HFF-Myc (cell line): ENCODE data around the gene DCN.
A peak's percentile ranks its signal among the peaks of the same experiment; 100 is the strongest.

Source experiments
- DNase-seq: peaks from one replicate; pipeline ENCODE4 v3.0.0-alpha.2; 2011; ENCODE audit warnings: low read depth; ENCODE audit errors: extremely low read depth
- H3K4me3 ChIP-seq: replicated peaks from 2 replicates; pipeline ENCODE4 v1.5.1; 2011; ENCODE audit warnings: low read depth, mild to moderate bottlenecking, control low read depth, low read length
- TF ChIP-seq, protein P1 (sequence below): IDR thresholded peaks from 2 replicates; pipeline ENCODE4 v1.5.1; 2012; ENCODE audit warnings: mild to moderate bottlenecking, low read depth, low read length, control low read depth; ENCODE audit errors: missing control alignments

The DCN gene

DNA sequence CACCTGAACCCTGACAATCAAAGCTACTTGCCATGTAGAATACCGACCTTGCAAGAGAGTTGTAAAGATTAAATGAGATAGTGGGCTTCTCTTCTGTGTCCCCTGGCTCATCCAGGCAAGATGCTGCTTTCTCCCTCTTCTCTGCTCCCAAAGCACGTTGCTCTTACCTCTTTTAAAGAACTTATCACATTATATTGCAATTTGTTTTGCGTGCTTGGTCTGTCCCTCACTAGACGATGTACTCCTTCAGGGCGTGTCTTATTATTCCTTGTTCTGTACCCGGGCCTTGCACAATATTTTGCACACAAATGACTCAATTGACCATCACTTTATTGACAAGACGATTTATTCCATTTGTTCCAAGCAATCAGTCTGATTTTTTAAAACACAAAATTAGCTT lies 3.3 kb downstream of the DCN start:
- TF ChIP-seq, protein P1, sequence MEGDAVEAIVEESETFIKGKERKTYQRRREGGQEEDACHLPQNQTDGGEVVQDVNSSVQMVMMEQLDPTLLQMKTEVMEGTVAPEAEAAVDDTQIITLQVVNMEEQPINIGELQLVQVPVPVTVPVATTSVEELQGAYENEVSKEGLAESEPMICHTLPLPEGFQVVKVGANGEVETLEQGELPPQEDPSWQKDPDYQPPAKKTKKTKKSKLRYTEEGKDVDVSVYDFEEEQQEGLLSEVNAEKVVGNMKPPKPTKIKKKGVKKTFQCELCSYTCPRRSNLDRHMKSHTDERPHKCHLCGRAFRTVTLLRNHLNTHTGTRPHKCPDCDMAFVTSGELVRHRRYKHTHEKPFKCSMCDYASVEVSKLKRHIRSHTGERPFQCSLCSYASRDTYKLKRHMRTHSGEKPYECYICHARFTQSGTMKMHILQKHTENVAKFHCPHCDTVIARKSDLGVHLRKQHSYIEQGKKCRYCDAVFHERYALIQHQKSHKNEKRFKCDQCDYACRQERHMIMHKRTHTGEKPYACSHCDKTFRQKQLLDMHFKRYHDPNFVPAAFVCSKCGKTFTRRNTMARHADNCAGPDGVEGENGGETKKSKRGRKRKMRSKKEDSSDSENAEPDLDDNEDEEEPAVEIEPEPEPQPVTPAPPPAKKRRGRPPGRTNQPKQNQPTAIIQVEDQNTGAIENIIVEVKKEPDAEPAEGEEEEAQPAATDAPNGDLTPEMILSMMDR, result no peak
- DNase-seq, result no peak
- H3K4me3 ChIP-seq, result peak overlapping the region; percentile 52

DNA sequence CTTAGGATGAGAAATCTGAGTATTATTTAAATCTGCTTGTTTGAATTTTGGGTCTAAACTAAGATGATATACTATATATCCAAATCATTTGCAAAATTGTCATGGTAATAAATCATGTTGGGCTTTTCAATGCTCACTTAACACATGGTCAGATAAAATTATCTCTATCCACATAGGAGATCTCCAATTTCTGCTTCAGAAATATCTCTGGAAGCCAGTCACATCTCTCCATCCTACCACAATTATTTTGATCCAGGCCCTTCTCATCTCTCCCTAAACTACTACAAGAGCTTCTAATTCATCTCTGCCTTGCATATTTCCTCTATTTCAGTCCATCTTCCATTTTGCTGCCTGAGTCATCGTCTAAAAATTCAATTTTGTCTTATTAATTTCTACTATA lies 3.8 kb downstream of the DCN start:
- peak overlapping the region; percentile 52 for H3K4me3 ChIP-seq
- no peak for DNase-seq
- TF ChIP-seq, protein P1, result no peak

DNA sequence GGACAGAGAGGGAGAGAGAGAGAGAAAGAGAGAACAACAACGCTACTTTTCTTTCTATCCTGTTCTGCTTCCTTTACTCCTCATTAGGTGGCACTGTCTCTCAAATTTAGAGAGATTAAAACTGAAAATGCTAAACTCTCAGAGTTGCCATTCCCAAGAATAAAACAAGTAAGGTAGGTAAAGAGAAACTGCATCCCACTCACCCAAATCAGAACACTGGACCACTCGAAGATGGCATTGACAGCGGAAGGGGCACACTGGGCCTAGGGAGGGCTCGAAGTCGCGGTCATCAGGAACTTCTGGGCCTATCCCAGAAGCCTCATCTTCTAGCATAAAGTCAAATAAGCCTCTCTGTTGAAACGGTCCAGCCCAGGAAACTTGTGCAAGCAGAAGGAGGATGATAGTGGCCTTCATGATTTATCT lies 4.5 kb downstream of the DCN start:
- TF ChIP-seq, protein P1, result peak; percentile 49
- DNase-seq, result no peak

DNA sequence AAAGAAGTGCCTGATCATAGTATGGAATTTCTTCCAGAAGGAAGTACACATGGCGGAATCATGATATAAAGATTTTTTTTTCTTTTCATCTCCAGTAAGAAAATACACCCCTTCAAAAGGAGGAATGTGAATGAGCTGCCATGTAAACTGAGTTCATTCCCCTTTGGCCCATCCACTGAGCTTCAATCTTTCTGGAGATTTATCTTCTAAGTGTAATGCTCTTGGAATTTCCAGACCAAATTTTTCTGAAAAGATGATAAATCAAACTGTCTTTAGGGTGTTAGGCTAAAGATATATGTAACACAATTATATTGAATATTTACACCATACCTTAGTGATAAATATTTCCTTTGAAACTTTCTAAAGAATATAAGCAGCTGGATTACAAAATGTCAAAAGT lies 5.2 kb downstream of the DCN start:
- H3K4me3 ChIP-seq, result no peak overlapping the region
- TF ChIP-seq, protein P1, result no peak
- no peak for DNase-seq

More for the DNA sequence above, 4.5 kb downstream of the DCN start:
- H3K4me3 ChIP-seq, result peak overlapping the region; percentile 52; the same call in 1 of the 2 replicates

DNA sequence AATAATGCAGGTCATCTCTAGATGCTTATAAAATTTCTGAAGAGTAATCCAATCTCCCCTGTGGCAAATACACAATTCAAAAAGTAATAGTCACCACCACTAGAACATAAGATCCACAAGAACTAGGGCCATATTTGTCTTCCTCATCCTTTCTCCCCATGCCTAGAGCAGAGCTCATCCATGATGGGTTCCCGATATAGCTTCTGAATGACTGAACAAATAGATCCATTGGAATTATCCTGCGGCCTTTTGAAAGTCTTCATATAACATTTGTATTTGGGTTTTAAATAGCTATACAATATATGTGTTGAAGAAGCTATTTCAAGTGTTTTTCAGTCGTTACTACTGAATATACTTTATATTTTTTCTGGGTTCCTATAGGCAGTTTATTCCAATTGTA lies 5.7 kb downstream of the DCN start:
- TF ChIP-seq, protein P1, result no peak
- DNase-seq, result no peak
- H3K4me3 ChIP-seq, result no peak overlapping the region

DNA sequence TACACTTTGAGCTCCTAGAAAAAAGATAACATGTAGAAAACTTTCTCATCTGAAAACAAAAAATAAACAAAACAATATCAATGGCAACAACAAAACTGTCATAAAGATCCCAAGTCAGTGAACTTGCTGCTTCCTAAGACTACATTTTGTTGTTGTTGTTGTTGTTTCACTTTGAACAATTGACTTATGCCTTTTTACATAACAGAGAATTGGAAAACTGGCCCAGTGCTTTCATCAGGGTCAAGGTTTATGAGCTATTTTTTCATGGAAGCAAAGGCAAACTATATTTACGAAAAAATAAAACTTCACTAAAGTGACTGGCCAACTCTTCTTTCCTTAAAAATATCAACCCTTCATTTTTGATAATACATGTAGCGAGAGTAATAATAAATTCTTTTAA lies 6.3 kb downstream of the DCN start:
- no peak for DNase-seq
- H3K4me3 ChIP-seq, result no peak overlapping the region
- TF ChIP-seq, protein P1, result no peak

DNA sequence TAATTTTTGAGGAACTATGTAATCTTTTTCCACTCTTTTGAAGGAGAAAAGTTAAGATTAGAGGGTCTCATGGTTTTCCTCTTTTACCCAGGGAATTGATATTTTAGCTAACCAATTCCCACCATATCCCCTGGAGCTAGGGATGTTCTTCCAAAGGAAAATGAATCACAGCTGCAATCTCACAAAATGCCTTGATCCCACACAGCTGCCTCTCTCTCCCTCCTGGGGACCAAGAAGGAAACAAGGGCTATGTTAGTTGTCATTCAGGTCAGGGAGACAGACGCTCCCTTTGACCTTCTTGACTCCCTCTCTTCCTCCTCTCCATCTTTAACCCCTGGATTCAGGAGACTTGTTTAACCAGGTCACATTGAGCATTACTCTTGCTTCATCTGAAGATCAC lies 9.5 kb downstream of the DCN start:
- no peak for DNase-seq
- H3K4me3 ChIP-seq, result no peak overlapping the region
- TF ChIP-seq, protein P1, result no peak
